Effector memory CD8-positive, alpha-beta T cell (primary cell): ENCODE data around the gene BBS7.

Experiments
- ATAC-seq: fragments of 150-1000 bp; cut with Tn5 transposase; replicated peaks from 2 replicates; pipeline ENCODE4 v1.10.0; 2021; ENCODE audit warnings: mild to moderate bottlenecking, moderate library complexity
- DNase-seq, 3 experiments: peaks; one replicate each; pipeline ENCODE4 v3.0.0; 2021
- H3K27ac Mint-ChIP-seq, 2 donors: one replicate each; pipeline ENCODE4 v1.8.0; 2022; ENCODE audit warnings: mild to moderate bottlenecking in 2 of 2, mixed read lengths in 2 of 2, moderate library complexity in 2 of 2
- H3K27me3 Mint-ChIP-seq, 2 donors: one replicate each; pipeline ENCODE4 v1.8.0; 2022; ENCODE audit warnings: mixed read lengths in 2 of 2
- H3K36me3 Mint-ChIP-seq: one replicate; pipeline ENCODE4 v1.8.0; 2022; ENCODE audit warnings: mild to moderate bottlenecking, moderate library complexity, mixed read lengths; ENCODE audit not compliant: insufficient read depth
- H3K4me1 Mint-ChIP-seq, 2 donors: one replicate each; pipeline ENCODE4 v1.8.0; 2022; ENCODE audit warnings: low read depth in 2 of 2, mixed read lengths in 2 of 2
- H3K4me3 Mint-ChIP-seq, 2 donors: one replicate each; pipeline ENCODE4 v1.8.0; 2022; ENCODE audit warnings: mild to moderate bottlenecking in 2 of 2, mixed read lengths in 2 of 2, moderate library complexity in 2 of 2
- H3K9me3 Mint-ChIP-seq, 2 donors: one replicate each; pipeline ENCODE4 v1.8.0; 2022; ENCODE audit warnings: mixed read lengths in 2 of 2

The BBS7 gene

DNA sequence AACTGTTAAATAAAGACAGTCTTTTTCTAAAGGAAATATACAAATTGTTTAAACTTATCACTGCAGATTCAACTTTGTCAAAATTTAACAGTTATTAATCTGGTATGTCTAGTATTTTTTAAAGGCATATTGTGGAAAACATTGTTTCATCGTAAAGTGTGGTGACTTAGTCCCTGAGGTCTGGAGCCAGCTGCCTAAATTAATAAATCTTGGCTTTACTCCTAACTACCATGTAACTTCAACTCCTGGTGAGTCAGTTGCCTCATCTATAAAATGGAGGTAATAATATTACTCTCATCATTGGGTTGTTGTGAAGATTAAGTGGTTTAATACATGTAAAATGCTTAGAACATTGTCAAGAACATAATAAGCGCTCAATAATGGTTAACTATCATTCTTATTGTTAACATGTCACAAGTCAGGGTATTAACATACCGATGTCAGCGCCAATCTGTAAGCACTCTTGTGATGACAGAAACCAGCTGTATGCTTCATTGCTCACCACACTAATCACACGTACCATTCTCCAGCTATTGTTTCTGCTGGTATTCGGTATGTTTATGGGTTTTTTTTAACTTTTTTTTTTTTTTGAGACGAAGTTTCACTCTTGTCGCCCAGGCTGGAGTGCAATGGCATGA, 91.2 kb downstream of the BBS7 start:
- H3K27ac Mint-ChIP-seq = no peak overlapping the region
- ATAC-seq (no peak), DNase-seq (no peak)
- no peak overlapping the region for H3K4me3 Mint-ChIP-seq
- H3K4me1 Mint-ChIP-seq = peaks cover 2 to 27% of the 10 kb centered on the region in 2 donors
- peaks cover 8 to 33% of the 10 kb centered on the region in 2 donors for H3K27me3 Mint-ChIP-seq
- no peaks in the 10 kb centered on the region for H3K9me3 Mint-ChIP-seq
- no peaks in the 10 kb centered on the region for H3K36me3 Mint-ChIP-seq

DNA sequence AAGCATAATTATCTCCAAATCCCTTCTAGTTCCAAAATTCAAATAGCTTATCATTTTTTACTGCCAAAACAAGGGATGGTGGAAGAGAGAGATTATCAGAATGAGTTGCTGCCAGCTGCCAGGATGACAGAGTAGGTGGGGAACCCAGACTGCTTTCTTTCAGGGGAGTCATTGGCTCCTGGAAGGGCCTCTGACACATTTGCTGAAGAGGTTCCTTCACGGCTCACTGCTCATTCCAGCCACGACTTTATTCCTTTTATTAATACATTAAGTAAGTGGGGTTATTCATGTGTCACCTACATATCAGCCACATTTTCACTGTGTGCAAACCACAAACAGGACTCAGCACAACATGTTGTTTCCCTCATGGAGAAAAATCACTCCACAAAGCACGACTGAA, 92.6 kb downstream of the BBS7 start:
- Mint-ChIP-seq H3K27ac (peak overlapping the region in 1 of 2 donors; percentile 69), H3K9me3 (no peaks in the 10 kb centered on the region)

GRCh38 chr4:121776610-121777401, 93.5 kb downstream of the BBS7 start:
- Mint-ChIP-seq H3K36me3 (no peaks in the 10 kb centered on the region), H3K9me3 (no peaks in the 10 kb centered on the region), H3K4me3 (peak overlapping the region in 1 of 2 donors; percentile 32), H3K27me3 (peaks cover 8 to 22% of the 10 kb centered on the region in 2 donors), H3K4me1 (peaks cover 2 to 27% of the 10 kb centered on the region in 2 donors), H3K27ac (peak overlapping the region in 1 of 2 donors; percentile 69)
- DNase-seq = no peak
- peak; percentile 59 for ATAC-seq

More for the DNA sequence above, 92.6 kb downstream of the BBS7 start:
- no peak for DNase-seq
- peaks cover 2 to 27% of the 10 kb centered on the region in 2 donors for H3K4me1 Mint-ChIP-seq
- no peak for ATAC-seq
- H3K4me3 Mint-ChIP-seq = peak overlapping the region in 1 of 2 donors; percentile 32
- no peaks in the 10 kb centered on the region for H3K36me3 Mint-ChIP-seq
- peaks cover 8 to 24% of the 10 kb centered on the region in 2 donors for H3K27me3 Mint-ChIP-seq
